KOPT-K1 (cell line): ENCODE measurements around the gene PLXNB3.

Source experiments
- H3K27ac ChIP-seq: fragments of 200-600 bp; sonication (generic); 2 replicates; pipeline ENCODE4 v1.5.1; 2016; ENCODE audit warnings: antibody characterized with exemption, mild to moderate bottlenecking, low read depth, low read length; ENCODE audit not compliant: poor library complexity, severe bottlenecking
- H3K36me3 ChIP-seq: fragments of 200-600 bp; sonication (generic); 2 replicates; pipeline ENCODE4 v1.5.1; 2017; ENCODE audit warnings: antibody characterized with exemption, mild to moderate bottlenecking, low read length, moderate library complexity; ENCODE audit not compliant: insufficient read depth
- H3K9me3 ChIP-seq: fragments of 200-600 bp; sonication (generic); 2 replicates; pipeline ENCODE4 v1.5.1; 2017; ENCODE audit warnings: antibody characterized with exemption, low read length, mild to moderate bottlenecking; ENCODE audit not compliant: insufficient read depth, poor library complexity, severe bottlenecking

Gene PLXNB3

DNA sequence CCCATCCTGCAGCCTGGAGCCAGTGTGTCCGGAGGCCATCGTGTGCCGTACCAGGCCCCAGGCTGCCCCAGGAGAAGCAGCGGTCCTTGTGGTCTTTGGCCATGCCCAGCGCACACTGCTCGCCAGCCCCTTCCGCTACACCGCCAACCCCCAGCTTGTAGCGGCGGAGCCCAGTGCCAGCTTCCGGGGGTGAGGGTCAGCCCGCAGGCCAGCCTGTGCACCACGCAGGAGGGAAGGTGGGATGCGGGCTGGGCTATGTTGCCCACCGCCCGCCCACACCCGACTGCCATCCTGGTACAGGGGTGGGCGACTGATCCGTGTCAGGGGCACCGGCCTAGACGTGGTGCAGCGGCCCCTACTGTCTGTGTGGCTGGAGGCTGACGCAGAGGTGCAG is 9.2 kb downstream of the PLXNB3 start:
- no peaks in the 10 kb centered on the region for H3K9me3 ChIP-seq
- no peaks in the 10 kb centered on the region for H3K36me3 ChIP-seq
- H3K27ac ChIP-seq = no peak overlapping the region

DNA sequence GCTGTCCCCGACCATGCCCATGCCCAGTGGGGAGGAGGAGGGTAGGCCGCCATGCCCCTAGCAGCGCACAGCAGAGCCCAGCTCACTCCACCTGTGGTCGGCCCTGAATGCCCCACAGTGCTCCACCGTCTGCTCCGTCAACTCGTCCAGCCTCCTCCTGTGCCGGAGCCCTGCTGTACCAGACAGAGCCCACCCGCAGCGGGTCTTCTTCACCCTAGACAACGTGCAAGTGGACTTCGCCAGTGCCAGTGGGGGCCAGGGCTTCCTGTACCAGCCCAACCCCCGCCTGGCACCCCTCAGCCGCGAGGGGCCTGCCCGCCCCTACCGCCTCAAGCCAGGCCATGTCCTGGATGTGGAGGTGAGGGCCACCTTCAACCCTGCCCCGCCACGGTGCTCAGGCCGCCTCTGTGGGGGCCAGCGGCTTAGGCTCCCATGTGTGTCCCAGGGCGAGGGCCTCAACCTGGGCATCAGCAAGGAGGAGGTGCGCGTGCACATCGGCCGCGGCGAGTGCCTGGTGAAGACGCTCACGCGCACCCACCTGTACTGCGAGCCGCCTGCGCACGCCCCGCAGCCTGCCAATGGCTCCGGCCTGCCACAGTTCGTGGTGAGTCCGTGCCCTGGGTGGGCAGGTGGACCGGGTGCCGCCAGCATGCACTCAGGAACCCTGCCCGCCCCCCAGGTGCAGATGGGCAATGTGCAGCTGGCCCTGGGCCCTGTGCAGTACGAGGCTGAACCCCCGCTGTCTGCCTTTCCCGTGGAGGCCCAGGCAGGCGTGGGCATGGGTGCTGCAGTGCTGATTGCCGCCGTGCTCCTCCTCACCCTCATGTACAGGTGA is 9.9 kb downstream of the PLXNB3 start:
- H3K9me3 ChIP-seq = no peaks in the 10 kb centered on the region
- no peaks in the 10 kb centered on the region for H3K36me3 ChIP-seq
- H3K27ac ChIP-seq = no peak overlapping the region

DNA sequence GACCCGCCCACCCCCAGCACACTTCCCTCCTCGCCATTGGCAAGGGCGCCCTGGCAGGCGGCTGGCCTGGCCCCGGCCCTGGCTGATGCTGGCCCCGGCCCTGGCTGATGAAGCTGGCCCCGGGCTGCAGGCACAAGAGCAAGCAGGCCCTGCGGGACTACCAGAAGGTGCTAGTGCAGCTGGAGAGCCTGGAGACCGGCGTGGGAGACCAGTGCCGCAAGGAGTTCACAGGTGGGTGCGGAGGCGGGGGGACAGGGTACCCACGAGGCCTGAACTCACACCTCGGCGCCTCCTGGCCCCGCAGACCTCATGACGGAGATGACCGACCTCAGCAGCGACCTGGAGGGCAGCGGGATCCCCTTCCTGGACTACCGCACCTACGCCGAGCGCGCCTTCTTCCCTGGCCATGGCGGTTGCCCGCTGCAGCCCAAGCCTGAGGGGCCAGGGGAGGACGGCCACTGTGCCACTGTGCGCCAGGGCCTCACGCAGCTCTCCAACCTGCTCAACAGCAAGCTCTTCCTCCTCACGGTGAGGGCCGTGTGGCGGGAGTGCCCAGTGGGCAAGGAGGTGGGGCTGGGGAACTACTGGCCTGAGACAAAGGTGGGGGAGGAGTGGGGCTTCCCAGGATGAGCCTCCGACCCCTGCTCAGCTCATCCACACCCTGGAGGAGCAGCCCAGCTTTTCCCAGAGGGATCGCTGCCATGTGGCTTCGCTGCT is 10.7 kb downstream of the PLXNB3 start:
- Histone ChIP-seq H3K9me3 (no peaks in the 10 kb centered on the region), H3K27ac (no peak overlapping the region)

DNA sequence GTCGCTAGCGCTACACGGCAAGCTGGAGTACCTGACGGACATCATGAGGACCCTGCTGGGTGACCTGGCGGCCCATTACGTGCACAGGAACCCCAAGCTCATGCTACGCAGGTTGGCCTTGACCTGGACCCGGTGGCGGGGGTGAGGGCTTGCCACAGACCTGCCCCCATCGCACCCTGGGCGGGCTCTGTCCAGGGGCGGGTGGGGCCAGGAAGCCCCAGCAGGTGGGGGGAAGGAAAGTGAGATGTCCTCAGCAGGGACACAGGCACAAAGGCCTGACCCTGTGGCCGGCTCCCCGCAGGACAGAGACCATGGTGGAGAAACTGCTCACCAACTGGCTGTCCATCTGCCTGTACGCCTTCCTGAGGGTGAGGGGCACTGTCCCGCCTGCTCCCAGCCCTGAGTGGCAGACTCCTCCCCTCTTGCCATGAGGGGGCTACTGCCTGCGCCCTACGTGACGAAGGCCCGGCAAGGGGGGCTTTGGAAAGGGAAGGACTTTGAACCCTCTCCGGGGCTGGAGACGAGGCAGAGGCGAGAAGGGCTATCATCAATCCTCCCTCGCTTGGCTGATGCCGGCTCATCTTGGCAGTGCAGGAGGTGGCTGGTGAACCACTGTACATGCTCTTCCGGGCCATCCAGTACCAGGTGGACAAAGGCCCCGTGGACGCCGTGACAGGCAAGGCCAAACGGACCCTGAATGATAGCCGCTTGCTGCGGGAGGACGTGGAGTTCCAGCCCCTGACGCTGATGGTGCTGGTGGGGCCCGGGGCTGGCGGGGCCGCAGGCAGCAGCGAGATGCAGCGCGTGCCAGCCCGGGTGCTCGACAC is 11.5 kb downstream of the PLXNB3 start:
- no peak overlapping the region for H3K27ac ChIP-seq
- no peaks in the 10 kb centered on the region for H3K36me3 ChIP-seq

More for the DNA sequence above, 10.7 kb downstream of the PLXNB3 start:
- no peaks in the 10 kb centered on the region for H3K36me3 ChIP-seq

DNA sequence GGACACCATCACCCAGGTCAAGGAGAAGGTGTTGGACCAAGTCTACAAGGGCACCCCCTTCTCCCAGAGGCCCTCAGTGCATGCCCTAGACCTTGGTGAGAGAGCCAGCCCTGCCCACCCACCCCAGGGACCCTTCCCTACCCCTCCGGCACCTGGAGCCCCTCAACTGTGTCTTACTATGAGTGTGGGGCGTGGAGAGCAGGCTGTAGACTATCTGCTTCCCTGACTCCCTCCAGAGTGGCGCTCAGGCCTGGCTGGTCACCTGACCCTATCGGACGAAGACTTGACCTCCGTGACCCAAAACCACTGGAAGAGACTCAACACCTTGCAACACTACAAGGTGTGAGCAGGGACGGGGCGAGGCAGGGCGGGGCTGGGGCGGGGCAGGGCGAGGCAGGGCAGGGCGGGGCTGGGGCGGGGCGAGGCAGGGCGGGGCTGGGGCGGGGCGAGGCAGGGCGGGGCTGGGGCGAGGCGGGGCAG is 12.1 kb downstream of the PLXNB3 start:
- Histone ChIP-seq H3K36me3 (no peaks in the 10 kb centered on the region), H3K9me3 (no peaks in the 10 kb centered on the region), H3K27ac (no peak overlapping the region)

More for the DNA sequence above, 11.5 kb downstream of the PLXNB3 start:
- no peaks in the 10 kb centered on the region for H3K9me3 ChIP-seq

DNA sequence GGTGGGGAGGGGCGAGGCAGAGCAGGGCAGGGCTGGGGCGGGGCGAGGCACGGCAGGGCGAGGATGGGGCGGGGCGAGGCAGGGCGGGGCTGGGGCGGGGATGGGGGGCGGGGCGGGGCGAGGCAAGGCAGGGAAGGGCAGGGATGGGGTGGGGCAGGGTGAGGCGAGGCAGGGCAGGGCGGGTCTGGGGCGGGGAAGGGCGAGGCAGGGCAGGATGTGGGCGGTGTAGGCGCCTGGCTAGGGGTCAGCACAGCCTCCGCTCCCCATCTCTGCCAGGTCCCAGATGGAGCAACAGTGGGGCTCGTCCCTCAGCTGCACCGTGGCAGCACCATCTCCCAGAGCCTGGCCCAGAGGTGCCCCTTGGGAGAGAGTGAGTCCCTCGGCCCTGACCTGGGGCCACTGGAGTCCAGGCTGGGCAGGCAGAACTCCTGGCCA is 12.6 kb downstream of the PLXNB3 start:
- Histone ChIP-seq H3K9me3 (no peaks in the 10 kb centered on the region), H3K27ac (no peak overlapping the region)

DNA sequence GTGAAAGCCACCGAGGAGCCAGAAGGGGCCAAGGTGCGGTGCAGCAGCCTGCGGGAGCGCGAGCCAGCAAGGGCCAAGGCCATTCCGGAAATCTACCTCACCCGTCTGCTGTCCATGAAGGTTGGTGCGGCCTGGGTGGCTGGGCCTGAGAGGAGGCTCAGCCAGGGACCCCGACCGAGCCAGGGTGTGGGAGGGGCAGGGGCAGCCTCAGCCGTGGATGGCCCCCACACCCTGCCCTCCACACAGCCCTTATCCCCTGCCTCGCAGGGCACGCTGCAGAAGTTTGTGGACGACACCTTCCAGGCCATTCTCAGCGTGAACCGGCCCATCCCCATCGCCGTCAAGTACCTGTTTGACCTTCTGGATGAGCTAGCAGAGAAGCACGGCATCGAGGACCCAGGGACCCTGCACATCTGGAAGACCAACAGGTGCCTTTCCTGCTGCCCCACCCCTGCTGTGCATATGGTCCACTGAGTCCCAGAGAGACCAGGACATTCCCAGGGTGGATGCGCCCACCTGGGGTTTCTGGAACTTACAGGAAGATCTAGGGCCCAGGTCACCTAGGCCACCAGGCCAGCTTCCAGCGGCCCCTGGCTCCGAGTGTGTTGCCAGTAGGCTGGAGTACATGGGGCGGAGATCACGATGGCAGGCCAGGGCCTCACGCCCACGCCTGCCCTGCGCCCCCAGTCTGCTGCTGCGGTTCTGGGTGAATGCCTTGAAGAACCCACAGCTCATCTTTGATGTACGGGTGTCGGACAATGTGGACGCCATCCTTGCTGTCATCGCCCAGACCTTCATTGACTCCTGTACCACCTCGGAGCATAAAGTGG is 13.4 kb downstream of the PLXNB3 start:
- Histone ChIP-seq H3K36me3 (no peaks in the 10 kb centered on the region), H3K9me3 (no peaks in the 10 kb centered on the region), H3K27ac (no peak overlapping the region)

More for the DNA sequence above, 12.6 kb downstream of the PLXNB3 start:
- H3K36me3 ChIP-seq = no peaks in the 10 kb centered on the region

DNA sequence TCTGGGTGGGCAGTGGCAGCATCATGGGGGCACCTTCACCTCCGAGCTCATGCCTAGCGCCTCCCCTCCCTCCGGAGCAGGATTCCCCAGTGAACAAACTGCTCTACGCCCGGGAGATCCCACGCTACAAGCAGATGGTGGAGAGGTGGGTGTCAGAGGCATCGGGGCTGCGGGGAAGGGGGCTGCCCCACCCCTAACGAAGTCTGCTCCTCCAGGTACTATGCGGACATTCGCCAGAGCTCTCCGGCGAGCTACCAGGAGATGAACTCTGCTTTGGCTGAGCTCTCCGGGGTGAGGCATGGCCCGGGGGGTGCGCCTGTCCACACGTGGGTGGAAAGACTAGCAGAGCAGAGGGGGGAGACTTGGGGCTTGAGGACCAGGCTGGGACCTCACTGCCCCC is 14.1 kb downstream of the PLXNB3 start:
- no peak overlapping the region for H3K27ac ChIP-seq
- H3K9me3 ChIP-seq = no peaks in the 10 kb centered on the region
- H3K36me3 ChIP-seq = no peaks in the 10 kb centered on the region

DNA sequence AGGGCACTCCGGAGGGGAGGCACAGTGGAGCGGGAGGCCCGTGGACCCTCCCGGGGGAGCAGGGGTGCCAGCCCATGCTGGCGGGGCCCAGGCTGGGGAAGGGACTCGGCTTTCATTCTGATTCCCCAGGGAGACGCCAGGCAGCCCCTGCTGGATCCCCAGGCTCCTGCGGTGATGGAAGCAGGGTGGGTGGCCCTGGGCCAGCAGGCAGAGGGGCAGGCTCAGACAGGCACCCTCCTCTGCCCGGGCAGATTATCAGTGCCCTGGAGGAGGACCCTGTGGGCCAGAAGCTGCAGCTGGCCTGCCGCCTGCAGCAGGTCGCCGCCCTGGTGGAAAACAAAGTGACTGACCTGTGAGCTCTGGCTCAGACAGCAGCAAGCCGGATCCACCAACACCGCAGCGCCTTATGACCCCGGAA is 14.6 kb downstream of the PLXNB3 start:
- no peaks in the 10 kb centered on the region for H3K9me3 ChIP-seq
- H3K27ac ChIP-seq = no peak overlapping the region
- no peaks in the 10 kb centered on the region for H3K36me3 ChIP-seq

DNA sequence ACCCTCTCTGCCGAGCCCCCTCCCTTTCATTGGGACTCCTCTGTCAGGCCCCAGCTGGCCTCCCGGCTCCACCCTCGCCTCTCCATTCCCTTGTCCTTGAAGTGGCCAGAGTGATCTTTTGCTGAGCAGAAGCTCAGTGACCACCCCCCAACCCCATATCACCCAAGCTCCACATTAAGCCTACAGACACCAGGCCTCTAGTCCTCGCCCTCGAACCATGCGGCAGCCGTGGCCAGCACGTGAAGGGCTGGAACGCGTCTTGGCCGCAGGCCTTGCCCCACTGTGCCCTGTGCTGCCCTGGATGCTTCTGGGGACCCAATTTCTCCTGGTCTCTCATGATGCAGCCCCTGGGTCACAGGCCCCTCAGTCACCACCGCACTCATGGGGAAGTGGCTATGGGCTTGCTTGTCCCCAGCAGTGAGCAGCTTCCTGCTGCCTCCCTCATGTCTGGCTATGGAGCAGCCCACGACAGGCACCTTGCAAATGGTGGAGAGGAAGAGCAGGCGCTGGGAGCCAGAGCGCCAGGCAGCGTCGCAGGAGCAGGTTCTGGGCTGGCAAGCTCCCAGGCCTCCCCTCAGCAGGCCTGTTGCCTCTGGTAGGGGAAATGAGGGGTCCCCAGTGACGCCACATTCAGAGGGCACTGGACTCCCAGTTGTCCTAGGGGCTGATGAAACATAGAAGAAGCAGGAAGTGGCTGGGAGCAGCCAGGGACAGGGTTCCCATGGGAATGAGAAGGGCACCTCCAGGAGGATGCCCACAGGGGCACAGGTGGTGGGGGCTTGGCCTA is 16.0 kb downstream of the PLXNB3 start:
- no peak overlapping the region for H3K27ac ChIP-seq
- no peaks in the 10 kb centered on the region for H3K9me3 ChIP-seq
- no peaks in the 10 kb centered on the region for H3K36me3 ChIP-seq

DNA sequence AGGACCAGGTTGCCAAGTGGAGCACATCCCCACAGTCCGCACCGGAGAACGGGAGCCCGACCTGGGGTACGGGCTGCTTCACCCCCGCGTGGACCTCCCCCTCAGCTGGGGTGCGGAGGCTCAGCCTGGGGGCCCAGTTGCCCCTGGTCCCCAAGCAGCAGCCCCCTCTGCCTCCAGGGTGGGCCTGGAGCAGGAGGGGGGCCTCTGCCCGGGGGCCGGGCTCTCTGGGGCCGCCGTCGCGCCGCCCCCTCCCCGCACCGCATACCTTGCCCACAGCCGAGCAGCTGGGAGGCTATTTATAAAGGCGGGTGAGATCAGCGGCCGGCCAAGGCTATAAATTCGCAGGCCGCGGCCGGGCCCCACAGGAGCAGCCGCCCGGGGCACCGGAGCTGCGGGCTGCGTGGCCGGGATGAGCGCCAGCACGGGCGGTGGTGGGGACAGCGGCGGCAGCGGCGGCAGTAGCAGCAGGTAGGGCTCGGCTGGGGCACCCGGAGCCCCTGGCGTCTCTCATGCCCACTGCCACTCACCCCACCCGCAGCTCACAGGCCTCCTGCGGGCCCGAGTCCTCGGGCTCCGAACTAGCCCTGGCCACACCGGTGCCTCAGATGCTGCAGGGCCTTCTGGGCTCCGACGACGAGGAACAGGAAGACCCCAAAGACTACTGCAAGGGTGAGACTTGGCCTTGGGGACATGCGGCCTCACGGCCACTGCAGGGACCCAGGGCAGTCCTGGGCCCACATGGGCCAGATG is 16.8 kb downstream of the PLXNB3 start, which contains the start of gene SRPK3:
TSS of gene SRPK3 (plus strand) at position 364 of the 750 bp plus-strand sequence. CDS start at position 410, 46 bp downstream.
- Histone ChIP-seq H3K9me3 (no peaks in the 10 kb centered on the region), H3K27ac (no peak within 1 kb of the TSS), H3K36me3 (peaks cover 7% of the 10 kb centered on the region; the same call in 1 of the 2 replicates)

DNA sequence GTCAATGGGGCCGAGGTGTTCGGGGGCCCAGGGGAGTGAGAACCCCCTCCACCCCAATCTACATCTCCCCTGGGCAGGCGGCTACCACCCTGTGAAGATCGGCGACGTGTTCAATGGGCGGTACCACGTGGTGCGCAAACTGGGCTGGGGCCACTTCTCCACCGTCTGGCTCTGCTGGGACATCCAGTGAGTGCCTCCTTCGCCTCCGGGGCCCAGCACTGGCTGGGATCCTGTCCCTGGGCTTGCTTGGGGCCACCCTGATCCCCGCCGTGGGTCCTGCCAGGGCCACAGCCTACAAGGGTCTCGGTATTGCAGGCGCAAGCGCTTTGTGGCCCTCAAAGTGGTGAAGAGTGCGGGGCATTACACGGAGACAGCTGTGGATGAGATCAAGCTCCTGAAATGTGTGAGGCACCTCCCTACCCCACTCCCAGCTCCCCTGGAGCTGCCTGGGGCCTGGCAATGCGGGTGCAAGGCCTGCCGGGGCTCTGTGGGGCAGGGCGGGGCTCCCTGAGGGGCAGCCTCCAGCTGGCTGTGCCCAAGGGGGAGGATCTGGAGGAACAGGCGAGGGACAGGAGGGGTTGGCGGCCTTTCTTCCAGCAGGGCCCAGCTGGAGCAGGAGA is 17.5 kb downstream of the PLXNB3 start:
- H3K9me3 ChIP-seq = no peaks in the 10 kb centered on the region

More for the DNA sequence above, 17.5 kb downstream of the PLXNB3 start:
- no peak overlapping the region for H3K27ac ChIP-seq
- peaks cover 14% of the 10 kb centered on the region; the same call in 1 of the 2 replicates for H3K36me3 ChIP-seq
